GM12873 (cell line): Measurements from ENCODE around the gene RNF5.

Experiments
- CTCF ChIP-seq: IDR thresholded peaks from 2 replicates; pipeline ENCODE4 v1.5.1; 2012; ENCODE audit warnings: low read depth, mild to moderate bottlenecking, moderate library complexity, low read length, control low read depth; ENCODE audit not compliant: insufficient read depth; ENCODE audit errors: missing control alignments

RNF5 gene

GRCh38 chr6:32192608-32193039, 14.4 kb downstream of the RNF5 start, which contains the start of gene GPSM3:
TSS of gene GPSM3 (minus strand) at chr6:32192643. CDS start at chr6:32192513, 130 bp downstream.
- no peak for TF ChIP-seq CTCF

GRCh38 chr6:32194388-32194787, 16.2 kb downstream of the RNF5 start:
- no peak for TF ChIP-seq CTCF

- TF ChIP-seq CTCF, result peak; percentile 62
Measured at GRCh38 chr6:32194825-32195651, 16.8 kb downstream of the RNF5 start.

- TF ChIP-seq CTCF, result peak; percentile 38
Measured at GRCh38 chr6:32195652-32195901, 17.4 kb downstream of the RNF5 start.

DNA sequence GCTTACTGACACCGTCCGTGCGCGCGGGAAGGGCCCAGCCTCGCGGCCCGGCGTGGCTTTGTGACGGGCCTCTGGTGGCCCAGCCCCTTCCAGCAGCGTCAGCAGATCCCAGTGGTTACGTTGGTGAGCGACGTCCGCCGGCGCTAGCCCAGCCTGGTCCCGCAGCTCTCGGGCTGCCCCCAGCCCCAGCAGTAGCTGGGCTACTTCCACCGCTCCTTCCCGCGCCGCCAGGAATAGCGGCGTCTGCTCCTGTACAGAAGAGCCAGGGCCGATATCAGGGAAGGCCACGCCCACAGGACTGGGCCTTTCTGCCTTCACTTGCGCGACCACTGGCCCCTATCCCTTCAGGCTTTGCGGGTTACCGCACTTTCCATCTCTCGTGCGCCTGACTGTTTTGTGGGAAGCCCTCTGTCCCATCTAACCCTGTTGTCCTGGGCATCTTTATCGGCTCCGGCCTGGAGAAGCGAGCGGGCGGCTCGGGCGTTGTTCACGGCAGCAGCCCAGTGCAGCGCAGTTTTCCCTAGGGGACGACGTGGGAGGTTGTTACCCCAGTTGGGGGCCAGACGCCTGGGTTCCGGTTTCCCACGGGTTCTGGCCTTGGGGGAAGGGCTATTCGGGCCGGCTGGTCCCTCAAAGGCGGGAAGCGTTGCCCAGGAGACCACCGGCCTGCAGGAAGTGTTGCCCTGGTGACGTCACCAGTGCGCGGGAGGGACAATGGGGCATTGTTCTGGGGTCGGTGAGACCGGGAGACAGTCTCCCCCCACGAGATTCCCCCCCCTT, 17.9 kb downstream of the RNF5 start:
- TF ChIP-seq CTCF, result no peak

DNA sequence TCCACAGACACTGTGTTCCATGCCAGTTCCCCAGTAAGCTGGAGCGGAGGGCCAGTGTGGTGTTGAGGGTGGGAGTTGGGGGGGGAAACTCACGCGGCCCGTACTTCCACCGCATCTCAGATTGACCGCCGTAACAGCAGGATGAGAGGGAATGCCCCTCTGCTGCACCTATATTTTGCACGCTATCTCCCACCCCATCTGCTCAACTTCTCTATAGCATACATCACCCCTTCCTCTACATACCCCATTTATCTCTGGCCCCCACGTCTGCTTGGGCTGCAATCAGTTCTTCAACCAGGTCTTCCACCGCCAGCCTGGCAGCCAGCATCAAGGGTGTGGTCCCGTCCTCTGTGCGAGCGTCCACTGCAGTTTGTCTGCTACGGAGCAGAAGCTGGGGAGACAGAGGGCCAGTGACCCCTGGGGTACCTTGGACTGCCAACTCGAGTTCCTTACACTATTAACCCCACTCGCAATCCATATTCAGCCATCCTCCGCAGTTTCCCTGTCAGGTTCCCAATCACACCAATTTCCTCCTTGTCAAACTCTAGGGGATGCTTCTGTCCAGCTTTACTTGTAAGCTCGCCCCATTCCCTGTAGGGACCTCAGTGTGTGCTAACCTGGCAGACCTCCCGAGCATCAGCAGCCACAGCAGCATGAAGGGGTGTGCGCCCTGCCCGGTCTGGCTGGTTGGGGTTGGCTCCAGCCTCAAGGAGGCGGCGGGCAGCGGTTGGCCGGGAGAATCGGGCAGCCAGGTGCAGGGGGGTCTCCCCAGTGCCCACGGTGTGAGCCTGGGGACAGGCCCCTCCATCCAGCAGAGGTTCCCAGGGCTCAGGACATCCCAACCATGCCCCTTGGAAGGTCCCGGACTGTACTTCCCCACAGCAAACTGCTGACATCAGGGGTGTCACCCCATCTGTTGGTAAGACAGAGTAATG, 18.7 kb downstream of the RNF5 start:
- peak; percentile 28 for TF ChIP-seq CTCF
